GM12891 (cell line): ENCODE data around the gene SELL.

Experiments used
- POLR2A ChIP-seq: IDR thresholded peaks from 2 replicates; pipeline ENCODE4 v1.6.1; 2011; ENCODE audit warnings: low read depth, low read length, control low read depth
- POLR2AphosphoS5 ChIP-seq: IDR thresholded peaks from 2 replicates; pipeline ENCODE4 v1.6.1; 2011; ENCODE audit warnings: low read depth, low read length, control low read depth
- POU2F2 ChIP-seq: IDR thresholded peaks from 2 replicates; pipeline ENCODE4 v1.6.1; 2011; ENCODE audit warnings: low read depth, mild to moderate bottlenecking, control low read depth, low read length, moderate library complexity
- SPI1 ChIP-seq: IDR thresholded peaks from 2 replicates; pipeline ENCODE4 v1.6.1; 2011; ENCODE audit warnings: low read depth, low read length, control low read depth
- TAF1 ChIP-seq: IDR thresholded peaks from 2 replicates; pipeline ENCODE4 v1.6.1; 2011; ENCODE audit warnings: low read depth, low read length, control low read depth

- TF ChIP-seq POLR2A = no peak
- no peak for TF ChIP-seq POU2F2
- TF ChIP-seq TAF1 = no peak
- no peak for TF ChIP-seq SPI1
- TF ChIP-seq POLR2AphosphoS5 = no peak
Measured at GRCh38 chr1:169712309-169712631, 850 bp upstream of the SELL start.
